ENCODE measurements around the gene RFK.

Gene RFK

DNA sequence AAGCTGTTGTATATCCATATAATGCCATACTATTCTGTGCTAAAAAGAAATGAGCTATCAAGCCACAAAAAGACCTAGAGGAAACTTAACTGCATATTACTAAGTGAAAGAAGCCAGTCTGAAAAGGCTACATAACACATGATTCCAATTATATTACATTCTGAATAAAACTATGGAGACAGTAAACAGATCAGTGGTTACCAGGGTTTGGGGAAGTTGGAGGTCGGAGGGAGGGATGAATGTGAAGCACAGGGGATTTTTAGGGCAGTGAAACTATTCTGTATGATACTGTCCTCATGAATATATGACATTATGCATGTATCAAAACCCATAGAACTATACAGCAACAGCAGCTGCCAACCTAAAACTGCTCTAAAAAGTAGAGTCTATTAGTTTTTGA is 5.6 kb upstream of the RFK start:
- DNase-seq (ENCODE audit: low spot score): no peak
- no peak overlapping the region for H3K4me3 ChIP-seq
- TF ChIP-seq, protein P1, sequence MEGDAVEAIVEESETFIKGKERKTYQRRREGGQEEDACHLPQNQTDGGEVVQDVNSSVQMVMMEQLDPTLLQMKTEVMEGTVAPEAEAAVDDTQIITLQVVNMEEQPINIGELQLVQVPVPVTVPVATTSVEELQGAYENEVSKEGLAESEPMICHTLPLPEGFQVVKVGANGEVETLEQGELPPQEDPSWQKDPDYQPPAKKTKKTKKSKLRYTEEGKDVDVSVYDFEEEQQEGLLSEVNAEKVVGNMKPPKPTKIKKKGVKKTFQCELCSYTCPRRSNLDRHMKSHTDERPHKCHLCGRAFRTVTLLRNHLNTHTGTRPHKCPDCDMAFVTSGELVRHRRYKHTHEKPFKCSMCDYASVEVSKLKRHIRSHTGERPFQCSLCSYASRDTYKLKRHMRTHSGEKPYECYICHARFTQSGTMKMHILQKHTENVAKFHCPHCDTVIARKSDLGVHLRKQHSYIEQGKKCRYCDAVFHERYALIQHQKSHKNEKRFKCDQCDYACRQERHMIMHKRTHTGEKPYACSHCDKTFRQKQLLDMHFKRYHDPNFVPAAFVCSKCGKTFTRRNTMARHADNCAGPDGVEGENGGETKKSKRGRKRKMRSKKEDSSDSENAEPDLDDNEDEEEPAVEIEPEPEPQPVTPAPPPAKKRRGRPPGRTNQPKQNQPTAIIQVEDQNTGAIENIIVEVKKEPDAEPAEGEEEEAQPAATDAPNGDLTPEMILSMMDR (IDR thresholded peaks at IDR 0.05): no peak
- H3K27ac ChIP-seq: no peak overlapping the region

DNA sequence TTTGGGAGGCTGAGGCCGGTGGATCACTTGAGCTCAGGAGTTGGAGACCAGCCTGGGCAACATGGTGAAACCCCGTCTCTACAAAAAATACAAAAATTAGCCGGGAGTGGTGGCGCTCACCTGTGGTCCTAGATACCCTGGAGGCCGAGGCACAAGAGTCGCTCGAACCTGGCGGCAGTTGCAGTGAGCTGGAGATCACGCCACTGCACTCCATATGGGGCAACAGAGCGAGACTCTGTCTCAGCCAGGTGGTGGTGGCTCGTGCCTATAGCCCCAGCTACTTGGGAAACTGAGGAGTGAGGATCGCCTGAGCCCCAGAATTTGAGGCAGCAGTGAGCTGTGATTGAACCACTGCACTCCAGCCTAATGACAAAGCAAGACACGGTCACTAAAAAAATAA is 2.4 kb upstream of the RFK start:
- no peak for DNase-seq (ENCODE audit: low spot score)
- H3K4me3 ChIP-seq: no peak overlapping the region
- no peak overlapping the region for H3K27ac ChIP-seq
- TF ChIP-seq, protein P1 (IDR thresholded peaks at IDR 0.05): no peak

DNA sequence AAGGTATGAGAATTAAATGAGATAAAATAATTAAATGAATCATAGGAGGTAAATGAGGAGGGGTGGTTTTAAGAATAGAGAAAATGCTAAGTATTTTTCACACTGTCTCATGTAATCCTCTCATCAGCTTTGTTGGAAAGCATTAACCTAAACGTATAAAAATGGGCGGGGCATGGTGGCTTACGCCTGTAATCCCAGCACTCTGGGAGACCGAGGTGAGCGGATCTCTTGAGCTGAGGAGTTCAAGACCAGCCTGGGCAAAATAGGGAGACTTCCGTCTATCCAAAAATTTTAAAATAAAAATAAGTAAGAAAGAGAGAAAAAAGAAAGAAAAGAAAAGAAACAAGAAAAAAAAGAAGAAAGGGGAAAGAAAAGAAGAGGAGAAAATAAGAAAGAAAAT is 1.9 kb upstream of the RFK start:
- Histone ChIP-seq H3K4me3 (no peak overlapping the region), H3K27ac (no peak overlapping the region)
- DNase-seq (ENCODE audit: low spot score): no peak
- TF ChIP-seq, protein P1 (IDR thresholded peaks at IDR 0.05): no peak

- no peak for DNase-seq (ENCODE audit: low spot score)
- TF ChIP-seq, protein P1 (IDR thresholded peaks at IDR 0.05): no peak
- H3K4me3 ChIP-seq: peak overlapping the region; percentile 99
- peak overlapping the region; percentile 84 to 95 for H3K27ac ChIP-seq
Measured at GRCh38 chr9:76395381-76395780, 1.2 kb upstream of the RFK start.

GRCh38 chr9:76394960-76395252 is 680 bp upstream of the RFK start:
- H3K27ac ChIP-seq: peak overlapping the region; percentile 84 to 95
- TF ChIP-seq, protein P1 (IDR thresholded peaks at IDR 0.05): no peak
- peak overlapping the region; percentile 99 for H3K4me3 ChIP-seq
- peak; percentile 82 for DNase-seq (ENCODE audit: low spot score)

DNA sequence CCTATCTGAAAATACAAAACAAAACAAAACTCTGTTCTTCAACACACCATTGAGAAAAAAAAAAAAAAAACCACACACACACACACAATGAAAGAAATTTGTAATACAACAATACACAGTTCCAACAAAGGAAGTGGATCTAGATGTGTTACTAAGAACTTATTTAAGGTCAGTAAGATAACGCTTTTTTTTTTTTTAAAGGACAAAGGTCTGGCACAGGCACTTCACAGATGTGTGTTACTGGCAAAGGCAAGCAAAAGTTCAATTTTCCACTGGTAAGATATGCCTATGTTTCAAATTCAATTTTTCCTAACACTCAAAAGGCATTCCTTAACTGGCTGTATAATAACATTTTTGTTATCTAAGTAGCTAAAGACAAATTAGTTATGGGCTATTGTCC is 3.6 kb downstream of the RFK start:
- DNase-seq (ENCODE audit: low spot score): no peak
- Histone ChIP-seq H3K27ac (no peak overlapping the region), H3K4me3 (no peak overlapping the region)
- TF ChIP-seq, protein P1 (IDR thresholded peaks at IDR 0.05): no peak

DNA sequence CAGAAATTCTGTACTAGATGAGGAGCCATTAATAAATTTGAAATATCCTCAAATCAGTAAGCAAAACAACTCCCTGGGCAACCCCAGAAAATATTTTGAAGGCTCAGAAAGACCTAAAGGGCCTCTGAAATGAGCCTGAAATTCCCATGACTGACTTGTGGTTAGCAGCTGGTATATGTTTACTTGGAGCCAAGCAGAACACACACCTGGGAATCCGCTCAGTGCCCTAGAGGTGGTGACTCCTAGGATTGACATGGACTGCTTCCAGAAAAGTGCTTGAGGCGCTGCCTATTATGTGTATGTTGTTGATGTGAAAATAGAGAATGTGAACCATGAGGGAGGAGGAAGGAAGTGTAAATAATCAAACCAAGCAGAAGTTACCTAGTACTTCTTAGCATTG is 14.7 kb downstream of the RFK start:
- DNase-seq (ENCODE audit: low spot score): no peak
- Histone ChIP-seq H3K27ac (no peak overlapping the region), H3K4me3 (no peak overlapping the region)
- TF ChIP-seq, protein P1 (IDR thresholded peaks at IDR 0.05): no peak
